HepG2 (cell line): ENCODE measurements around the gene VAV2. TPM values are rescaled to one million over a fixed set of nuclear protein-coding genes. Genes with fewer than 3 reads are reported as not detected.

Source experiments
- ATAC-seq: fragments of 200-7000 bp; cut with Tn5 transposase; 3 replicates; pipeline ENCODE4 v1.9.1; 2020; ENCODE audit warnings: mild to moderate bottlenecking, moderate library complexity
- BruUV-seq: library from RNA; stranded (reverse); fragments of 400-500 nt; replicated peaks from 2 replicates; lab custom pipeline; 2021; lab: Mats Ljungman, UMichigan
- CTCF ChIA-PET: fragments of 300-600 bp; formaldehyde crosslinking; extraction: SDS; loops from one replicate; lab custom pipeline; 2021; ENCODE audit warnings: low total read pairs, inconsistent platforms, low intra/inter-chr PET ratio; lab: Yijun Ruan, JAX
- POLR2A ChIA-PET: fragments of 350-600 bp; sonication (Branson Sonifier 250); formaldehyde crosslinking; loops from one replicate; lab custom pipeline; 2020; ENCODE audit warnings: antibody characterized with exemption, inconsistent platforms; lab: Yijun Ruan, JAX
- DNase-seq: peaks from one replicate; pipeline ENCODE4 v3.0.0-alpha.2; 2015; ENCODE audit warnings: low spot score
- FAIRE-seq: peaks from 3 replicates; lab custom pipeline; 2011; peaks lifted over from hg19 to GRCh38; lab: Jason Lieb, UNC
- H2AFZ ChIP-seq: one replicate; pipeline ENCODE4 v1.6.1; 2011; ENCODE audit warnings: low read length, inconsistent platforms
- H3K27ac ChIP-seq: fragments of 300-600 bp; 3 replicates; pipeline ENCODE4 v1.8.0; 2011; ENCODE audit warnings: mixed run types, mild to moderate bottlenecking, mixed read lengths, low read length, inconsistent platforms; ENCODE audit not compliant: insufficient read depth; ENCODE audit errors: extremely low read length
- H3K27me3 ChIP-seq, 2 experiments: fragments of 200-600 bp in 1 of 2; 2 replicates in 1 of 2; 3 replicates in 1 of 2; pipeline versions ENCODE4 v1.6.0 to v1.8.0; 2011; ENCODE audit warnings: low read length in 2 of 2, mild to moderate bottlenecking in 2 of 2, moderate library complexity in 2 of 2, inconsistent platforms in 1 of 2; ENCODE audit not compliant: insufficient read depth in 2 of 2, control insufficient read depth in 1 of 2
- H3K36me3 ChIP-seq, 2 experiments: fragments of 200-600 bp in 1 of 2; replicated peaks in 1 of 2; 2 replicates in 1 of 2; 3 replicates in 1 of 2; pipeline versions ENCODE4 v1.5.1 to v1.8.0; 2011; ENCODE audit warnings: low read length in 2 of 2, inconsistent platforms in 1 of 2; ENCODE audit not compliant: insufficient read depth in 2 of 2, control insufficient read depth in 1 of 2
- H3K4me1 ChIP-seq: 2 replicates; pipeline ENCODE4 v1.5.1; 2012; ENCODE audit warnings: low read length, inconsistent platforms; ENCODE audit not compliant: insufficient read depth
- H3K4me2 ChIP-seq: 2 replicates; pipeline ENCODE4 v1.6.0; 2011; ENCODE audit warnings: low read depth, low read length, inconsistent platforms
- H3K4me3 ChIP-seq, 3 experiments: fragments of 200-600 bp in 1 of 3; sonication (generic), shearing (Covaris generic) in 1 of 3; replicated peaks in 1 of 3; 2 replicates each; pipeline ENCODE4 v1.5.1; 2011 to 2016; ENCODE audit warnings: low read length in 3 of 3, inconsistent platforms in 2 of 3, low read depth in 2 of 3, mild to moderate bottlenecking in 2 of 3, control low read depth in 1 of 3, mixed read lengths in 1 of 3; ENCODE audit not compliant: insufficient read depth in 1 of 3
- H3K79me2 ChIP-seq: one replicate; pipeline ENCODE4 v1.6.1; 2011; ENCODE audit warnings: low read length, inconsistent platforms; ENCODE audit not compliant: insufficient read depth
- H3K9ac ChIP-seq: 2 replicates; pipeline ENCODE4 v1.6.0; 2011; ENCODE audit warnings: mild to moderate bottlenecking, low read depth, low read length, inconsistent platforms; ENCODE audit not compliant: insufficient read depth
- H3K9me3 ChIP-seq: 2 replicates; pipeline ENCODE4 v1.5.1; 2012; ENCODE audit warnings: mild to moderate bottlenecking, low read length
- H4K20me1 ChIP-seq: 2 replicates; pipeline ENCODE4 v1.6.0; 2011; ENCODE audit warnings: inconsistent platforms, mild to moderate bottlenecking, low read length, moderate library complexity; ENCODE audit not compliant: insufficient read depth
- CREB1 ChIP-seq, 2 experiments: fragments of 450-650 bp in 1 of 2; IDR thresholded peaks; 2 replicates each; pipeline ENCODE4 v1.6.1; 2016 to 2017; ENCODE audit warnings: control low read depth in 1 of 2, mild to moderate bottlenecking in 1 of 2, missing compliant biosample characterization in 1 of 2, missing genetic modification characterization in 1 of 2
- GPN1 ChIP-seq: sonication (generic); formaldehyde crosslinking; IDR thresholded peaks from 2 replicates; pipeline ENCODE4 v1.5.1; 2020; ENCODE audit warnings: missing genetic modification reagents, borderline replicate concordance
- HOXA7 ChIP-seq: sonication (generic); formaldehyde crosslinking; IDR thresholded peaks from 2 replicates; pipeline ENCODE4 v1.8.1; 2022; ENCODE audit warnings: mild to moderate bottlenecking, missing genetic modification reagents, moderate library complexity
- RNF219 ChIP-seq: sonication (generic); formaldehyde crosslinking; IDR thresholded peaks from 2 replicates; pipeline ENCODE4 v1.5.0; 2020; ENCODE audit warnings: mild to moderate bottlenecking, missing genetic modification reagents
- ZNF24 ChIP-seq: fragments of 450-650 bp; IDR thresholded peaks from 2 replicates; pipeline ENCODE4 v1.6.1; 2017; ENCODE audit warnings: antibody characterized with exemption, mild to moderate bottlenecking
- ZNF703 ChIP-seq: sonication (generic); formaldehyde crosslinking; IDR thresholded peaks from 2 replicates; pipeline ENCODE4 v1.5.1; 2020; ENCODE audit warnings: missing genetic modification reagents, mild to moderate bottlenecking, moderate library complexity, borderline replicate concordance
- ZNF770 ChIP-seq: sonication (generic); formaldehyde crosslinking; IDR thresholded peaks from 2 replicates; pipeline ENCODE4 v1.5.0; 2020; ENCODE audit warnings: mild to moderate bottlenecking, missing genetic modification reagents
- ZNF777 ChIP-seq: sonication (generic); formaldehyde crosslinking; IDR thresholded peaks from 2 replicates; pipeline ENCODE4 v1.4.0; 2020; ENCODE audit warnings: missing genetic modification reagents
- ZNF784 ChIP-seq: sonication (generic); formaldehyde crosslinking; IDR thresholded peaks from 2 replicates; pipeline ENCODE4 v1.5.1; 2020; ENCODE audit warnings: missing genetic modification reagents, mild to moderate bottlenecking, borderline replicate concordance
- WGBS: methylation state at CpG from one replicate; pipeline ENCODE4 v1.1.6; 2017; ENCODE audit warnings: low lambda C conversion rate; 5-methylcytosine and 5-hydroxymethylcytosine counted together
- in situ Hi-C: cut with HindIII; loops from 2 replicates; pipeline ENCODE4 v1.10.0; 2017; ENCODE audit warnings: low pct_unique_long_range_greater_than_20kb; ENCODE audit not compliant: extremely low pct_ligation_motif_present
- intact Hi-C: fragments of 100-400 bp; cut with micrococcal nuclease; formaldehyde crosslinking; loops from one replicate; pipeline ENCODE4 v1.10.0; 2022; ENCODE audit not compliant: unreplicated experiment
- polyA plus RNA-seq, 8 experiments: library from polyadenylated mRNA; depleted of rRNA in 3 of 8; stranded (reverse) in 7 of 8; unstranded in 1 of 8; fragments of >200 nt; fragmentation: Illumina TruSeq in 4 of 8; extraction: Trizol in 4 of 8; gene quantifications; 2 replicates each; pipeline versions ENCODE4 v1.2.1 to v1.2.3, GENCODE V29; 2011 to 2016; ENCODE audit warnings: low read depth in 4 of 8, missing spikeins in 1 of 8, mixed read lengths in 1 of 8; ENCODE audit not compliant: insufficient read depth in 1 of 8
- total RNA-seq, 5 experiments: library from RNA; depleted of rRNA; stranded (reverse); fragments of >200 nt; fragmentation: Illumina TruSeq; extraction: Trizol; gene quantifications; 2 replicates each; pipeline ENCODE4 v1.2.3, GENCODE V29; 2016; ENCODE audit warnings: low read depth in 1 of 5

Gene VAV2
- total and polyA plus RNA-seq, 2 of the 13 experiments (the other 11 are each of a cell fraction or from before 2014, with no cell fraction given) = 22.5 to 22.9 TPM

- no TSS peak for BruUV-seq
- DNase-seq (no peak), FAIRE-seq (no peak), ATAC-seq (no peak)
- ChIA-PET CTCF (no interaction called here), POLR2A (interaction anchor here (1.3 kb wide), 1 partner anchor 34 kb away, joined by 3 read pairs; no protein-coding TSS in a partner anchor)
- Histone ChIP-seq H3K4me1 (peaks cover 7% of the 10 kb centered on the region), H3K36me3 (peaks cover 26 to 64% of the 10 kb centered on the region in 2 experiments; a peak in 4 of 5 replicates), H3K79me2 (no peaks in the 10 kb centered on the region), H3K27ac (no peak overlapping the region), H3K9ac (no peak overlapping the region), H3K27me3 (no peaks in the 10 kb centered on the region), H3K9me3 (0 out of 2 replicates have a peak, but pooled peaks cover 5% of the 10 kb centered on the region), H2AFZ (no peak overlapping the region), H4K20me1 (no peaks in the 10 kb centered on the region), H3K4me2 (no peak overlapping the region), H3K4me3 (no peak overlapping the region)
- 78% methylated on average over 5 of the region's 9 CpGs for WGBS
- intact Hi-C loops (no loop called here), in situ Hi-C loops (no loop called here)
- TF ChIP-seq GPN1 (CRISPR knock-in tag) = no peak
- TF ChIP-seq CREB1 (IDR thresholded peaks at IDR 0.05) = peak; percentile 52
- TF ChIP-seq CREB1 (CRISPR knock-in tag; IDR thresholded peaks at IDR 0.05) = no peak
Measured at GRCh38 chr9:133773889-133774655, 218.1 kb downstream of the VAV2 start.

- Histone ChIP-seq H3K27ac (no peak overlapping the region), H2AFZ (no peak overlapping the region), H3K4me3 (no peak overlapping the region), H3K36me3 (peaks cover 29 to 66% of the 10 kb centered on the region in 2 experiments; a peak in 4 of 5 replicates), H3K4me1 (peaks cover 17% of the 10 kb centered on the region), H3K9me3 (0 out of 2 replicates have a peak, but pooled peaks cover 5% of the 10 kb centered on the region), H3K79me2 (no peaks in the 10 kb centered on the region), H4K20me1 (no peaks in the 10 kb centered on the region), H3K9ac (no peak overlapping the region), H3K4me2 (no peak overlapping the region), H3K27me3 (no peaks in the 10 kb centered on the region)
- CTCF ChIA-PET = no interaction called here
- DNase-seq (no peak), ATAC-seq (no peak), FAIRE-seq (no peak)
- WGBS = 96% methylated on average over 5 of the region's 7 CpGs
- POLR2A ChIA-PET = no interaction called here
- intact Hi-C loops (no loop called here), in situ Hi-C loops (no loop called here)
- no peak for TF ChIP-seq HOXA7
- no peak for TF ChIP-seq ZNF770 (CRISPR knock-in tag)
- TF ChIP-seq ZNF777 (CRISPR knock-in tag) = no peak
- TF ChIP-seq ZNF784 (CRISPR knock-in tag) = no peak
- TF ChIP-seq RNF219 = no peak
- no peak for TF ChIP-seq ZNF24
- TF ChIP-seq ZNF703 (CRISPR knock-in tag) = no peak
- BruUV-seq = no TSS peak
Measured at GRCh38 chr9:133772581-133772980, 219.5 kb downstream of the VAV2 start.
